ENCODE measurements around the gene P4HA2.

DNA sequence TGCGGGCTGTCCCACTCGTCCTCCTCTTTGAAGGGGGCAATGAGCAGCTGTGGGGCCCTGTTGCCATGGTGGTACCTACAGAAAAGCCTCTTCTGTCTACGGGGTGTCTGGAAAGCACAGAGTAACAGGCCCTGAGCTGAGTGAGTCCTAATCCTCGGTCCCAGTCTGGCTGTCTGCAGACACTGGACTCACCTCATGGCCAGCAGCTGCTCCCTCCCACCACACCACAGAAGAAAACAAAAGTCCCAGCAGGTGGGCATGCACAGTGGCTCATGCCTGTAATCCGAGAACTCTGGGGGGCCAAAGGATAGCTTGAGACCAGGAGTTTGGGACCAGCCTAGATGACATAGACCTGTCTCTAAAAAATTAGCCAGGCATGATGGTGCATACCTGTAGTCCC is 19.9 kb downstream of the P4HA2 start:
- TF ChIP-seq, protein P1, sequence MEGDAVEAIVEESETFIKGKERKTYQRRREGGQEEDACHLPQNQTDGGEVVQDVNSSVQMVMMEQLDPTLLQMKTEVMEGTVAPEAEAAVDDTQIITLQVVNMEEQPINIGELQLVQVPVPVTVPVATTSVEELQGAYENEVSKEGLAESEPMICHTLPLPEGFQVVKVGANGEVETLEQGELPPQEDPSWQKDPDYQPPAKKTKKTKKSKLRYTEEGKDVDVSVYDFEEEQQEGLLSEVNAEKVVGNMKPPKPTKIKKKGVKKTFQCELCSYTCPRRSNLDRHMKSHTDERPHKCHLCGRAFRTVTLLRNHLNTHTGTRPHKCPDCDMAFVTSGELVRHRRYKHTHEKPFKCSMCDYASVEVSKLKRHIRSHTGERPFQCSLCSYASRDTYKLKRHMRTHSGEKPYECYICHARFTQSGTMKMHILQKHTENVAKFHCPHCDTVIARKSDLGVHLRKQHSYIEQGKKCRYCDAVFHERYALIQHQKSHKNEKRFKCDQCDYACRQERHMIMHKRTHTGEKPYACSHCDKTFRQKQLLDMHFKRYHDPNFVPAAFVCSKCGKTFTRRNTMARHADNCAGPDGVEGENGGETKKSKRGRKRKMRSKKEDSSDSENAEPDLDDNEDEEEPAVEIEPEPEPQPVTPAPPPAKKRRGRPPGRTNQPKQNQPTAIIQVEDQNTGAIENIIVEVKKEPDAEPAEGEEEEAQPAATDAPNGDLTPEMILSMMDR (IDR thresholded peaks at IDR 0.05), result no peak
- TF ChIP-seq POLR2AphosphoS5 (IDR thresholded peaks at IDR 0.05), result no peak
- no peak for TF ChIP-seq EP300 (IDR thresholded peaks at IDR 0.05)
- TF ChIP-seq POLR2A (IDR thresholded peaks at IDR 0.05), result no peak

Measured in stomach (tissue), 4 donors.